GM19099 (cell line): ENCODE measurements around the gene PSMD5.

Experiments
- POLR2A ChIP-seq: IDR thresholded peaks from 3 replicates; pipeline ENCODE4 v1.6.1; 2011; ENCODE audit warnings: low read depth; ENCODE audit not compliant: insufficient read length; ENCODE audit errors: extremely low read depth

PSMD5 gene

DNA sequence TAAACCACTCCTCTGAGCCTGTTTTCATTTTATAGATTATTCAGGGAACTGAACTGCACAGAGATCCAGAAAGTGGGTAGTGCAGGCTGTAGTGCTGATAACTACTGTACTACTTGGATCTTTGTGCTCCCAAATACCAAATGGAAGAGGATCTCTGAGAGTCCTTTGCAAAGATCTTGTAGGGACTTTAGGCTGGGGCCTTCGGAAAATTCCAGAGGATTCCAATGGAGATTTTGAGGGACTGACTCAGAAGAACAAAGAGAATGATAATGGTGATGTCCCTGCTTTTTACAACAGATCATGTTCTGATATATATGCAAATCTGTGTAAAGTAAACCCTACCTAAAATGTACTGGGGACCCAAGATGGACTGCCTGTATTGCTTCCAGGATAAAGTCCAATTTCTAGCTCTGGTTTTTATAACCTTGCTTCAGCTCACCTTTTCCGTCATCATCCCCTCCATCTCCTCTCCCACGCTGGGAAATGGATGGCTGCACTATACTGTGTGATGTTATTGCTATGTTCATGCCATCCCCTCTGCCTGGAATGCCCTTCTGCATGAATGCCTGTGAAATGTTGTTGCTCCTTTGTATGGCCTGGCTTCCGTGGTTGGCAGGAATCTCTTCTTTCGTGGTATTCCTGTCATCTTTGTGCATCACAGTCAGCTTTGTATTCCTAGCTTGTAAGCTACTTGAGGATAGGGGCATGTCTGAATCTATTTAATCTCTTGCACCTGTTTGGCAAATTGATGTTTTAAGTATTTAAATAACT lies 9.7 kb upstream of the PSMD5 start:
- no peak for TF ChIP-seq POLR2A

DNA sequence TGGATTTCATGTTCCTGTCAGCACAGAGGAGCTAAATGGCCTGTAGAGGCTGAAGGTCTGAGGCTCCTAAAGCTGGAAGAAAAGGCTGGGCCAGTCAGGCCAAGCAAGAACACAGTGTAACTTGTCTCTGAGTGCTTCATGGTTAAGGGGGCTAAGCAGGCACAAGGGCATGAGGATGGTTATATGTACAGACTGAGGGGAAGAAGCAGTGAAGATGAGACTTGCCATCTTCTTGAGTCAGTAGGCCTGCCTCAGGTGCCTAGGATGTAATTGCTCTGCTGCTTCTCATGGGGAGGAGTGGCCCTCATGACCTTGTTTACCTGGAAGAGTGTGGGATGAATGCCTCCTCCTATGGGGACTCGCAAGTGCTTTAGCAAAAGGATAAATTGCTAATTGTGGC lies 8.7 kb upstream of the PSMD5 start:
- TF ChIP-seq POLR2A = no peak

DNA sequence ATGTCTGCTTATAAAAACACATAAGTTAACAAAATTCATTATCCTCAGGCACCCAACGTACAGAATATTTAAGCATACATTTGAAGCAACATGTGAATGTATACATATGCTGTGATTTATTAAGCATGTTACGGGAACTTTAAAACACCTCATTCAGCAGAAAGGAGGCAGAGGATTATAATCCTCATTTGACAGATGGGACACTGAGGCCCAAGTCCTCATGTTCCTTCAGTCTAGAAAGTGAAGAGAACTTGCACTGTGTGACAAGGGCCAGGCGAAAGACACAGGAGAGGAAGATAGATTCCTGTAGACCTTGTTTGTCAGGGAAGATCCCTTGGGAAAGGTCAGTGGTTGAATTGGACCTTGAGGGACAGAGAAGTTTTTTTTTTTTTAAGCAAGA lies 7.6 kb upstream of the PSMD5 start:
- no peak for TF ChIP-seq POLR2A

- TF ChIP-seq POLR2A = no peak
These were observed 4.2 kb upstream of the PSMD5 start for GRCh38 chr9:120846906-120847305.

GRCh38 chr9:120846251-120846889 lies 3.6 kb upstream of the PSMD5 start:
- no peak for TF ChIP-seq POLR2A

DNA sequence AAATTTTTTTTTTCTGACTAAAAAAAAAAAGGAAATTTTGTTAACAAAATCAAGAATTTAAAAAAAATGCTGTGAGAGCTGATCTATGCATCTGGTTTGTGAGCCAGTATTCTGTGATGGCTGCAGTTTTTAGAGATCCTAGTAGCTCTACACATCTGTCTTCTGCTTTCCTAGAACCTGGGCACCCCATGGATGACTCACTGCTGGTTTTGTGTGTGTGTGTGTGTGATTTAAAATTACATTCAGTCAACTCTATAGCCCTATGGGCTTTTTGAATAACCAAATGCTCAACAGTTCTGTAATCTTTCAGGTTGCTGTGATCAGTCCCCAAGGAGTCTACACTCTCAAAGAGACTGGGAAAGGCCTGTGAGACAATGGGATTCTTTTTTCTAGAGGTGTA lies 2.5 kb upstream of the PSMD5 start:
- no peak for TF ChIP-seq POLR2A

GRCh38 chr9:120841930-120842684 lies 615 bp downstream of the PSMD5 start:
- TF ChIP-seq POLR2A = no peak

- no peak for TF ChIP-seq POLR2A
These were observed 3.6 kb downstream of the PSMD5 start for GRCh38 chr9:120839146-120839545.

DNA sequence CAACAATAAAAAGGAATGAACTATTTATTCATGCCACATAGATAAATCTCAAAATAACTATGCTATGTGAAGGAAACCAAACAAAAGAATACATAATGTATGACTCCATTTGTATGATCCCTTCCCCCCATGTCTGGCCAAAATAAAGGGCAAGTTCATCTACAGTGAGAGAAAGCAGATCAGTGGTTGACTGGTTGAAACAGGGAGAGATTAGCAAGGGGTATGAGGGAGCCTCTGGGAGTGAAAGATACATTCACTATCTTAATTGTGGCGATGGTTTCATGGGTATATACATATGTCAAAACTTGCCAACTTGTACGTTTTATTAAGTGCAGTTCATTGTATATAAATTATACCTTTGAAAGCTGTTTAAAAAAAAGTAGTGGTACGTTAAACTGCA lies 4.8 kb downstream of the PSMD5 start:
- no peak for TF ChIP-seq POLR2A

DNA sequence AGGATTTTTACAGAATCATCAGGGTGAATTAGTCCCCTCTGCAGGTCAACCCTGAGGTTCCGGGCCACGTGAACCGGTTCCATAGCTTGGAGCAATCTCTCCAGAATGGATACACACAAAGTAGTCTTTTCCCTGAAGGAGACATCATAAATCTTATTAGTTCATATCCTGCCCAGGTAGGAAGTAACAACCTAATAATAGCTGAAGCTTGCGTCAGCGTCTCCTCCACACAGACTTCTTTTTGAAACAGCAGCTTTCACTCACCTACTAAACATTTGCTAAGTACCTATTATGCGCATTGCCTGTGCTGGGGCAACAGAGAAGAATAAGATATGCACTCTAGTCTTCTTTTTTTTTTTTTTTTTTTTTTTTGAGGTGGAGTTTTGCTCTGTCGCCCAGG lies 9.4 kb downstream of the PSMD5 start:
- TF ChIP-seq POLR2A = no peak

- TF ChIP-seq POLR2A = no peak
These were observed 9.9 kb downstream of the PSMD5 start for GRCh38 chr9:120832807-120833206.

GRCh38 chr9:120830865-120831264 lies 11.9 kb downstream of the PSMD5 start:
- no peak for TF ChIP-seq POLR2A

DNA sequence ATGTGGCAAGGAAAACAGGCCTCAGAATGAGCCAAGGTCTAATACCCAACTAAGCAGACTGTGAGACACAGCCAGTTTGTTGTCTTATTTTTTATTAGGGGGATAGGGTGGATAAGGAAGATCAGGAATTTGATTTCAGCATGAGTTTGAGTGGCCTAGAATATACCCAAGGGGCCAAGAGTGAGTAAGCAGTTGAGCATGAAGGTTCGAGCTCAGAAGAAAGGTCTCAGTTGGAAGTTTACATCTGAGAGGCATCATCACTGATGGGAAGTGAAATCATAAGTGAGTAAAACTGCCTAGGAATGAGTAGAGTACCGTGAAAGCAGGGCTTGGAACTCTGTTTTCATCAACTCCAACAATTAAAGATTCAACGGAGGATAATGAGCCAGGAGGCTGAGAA lies 12.6 kb downstream of the PSMD5 start:
- no peak for TF ChIP-seq POLR2A

DNA sequence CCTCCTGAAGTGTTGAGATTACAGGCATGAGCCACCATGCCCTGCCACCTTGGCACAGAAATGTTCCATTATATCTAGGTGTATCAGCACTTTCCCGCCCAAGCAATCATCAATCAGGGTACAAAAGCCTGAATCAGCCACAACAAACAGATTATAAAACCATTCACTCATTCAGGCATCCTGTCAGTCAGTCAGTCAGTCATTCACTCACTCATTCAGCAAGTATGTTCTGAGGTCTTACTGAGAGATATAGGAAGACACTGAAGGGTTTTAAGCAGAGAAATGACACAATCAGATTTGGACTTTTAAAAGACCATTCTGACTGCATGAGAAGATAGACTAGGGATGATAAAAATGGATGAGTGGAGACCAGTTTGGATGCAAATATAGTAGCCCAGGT lies 13.1 kb downstream of the PSMD5 start:
- no peak for TF ChIP-seq POLR2A

DNA sequence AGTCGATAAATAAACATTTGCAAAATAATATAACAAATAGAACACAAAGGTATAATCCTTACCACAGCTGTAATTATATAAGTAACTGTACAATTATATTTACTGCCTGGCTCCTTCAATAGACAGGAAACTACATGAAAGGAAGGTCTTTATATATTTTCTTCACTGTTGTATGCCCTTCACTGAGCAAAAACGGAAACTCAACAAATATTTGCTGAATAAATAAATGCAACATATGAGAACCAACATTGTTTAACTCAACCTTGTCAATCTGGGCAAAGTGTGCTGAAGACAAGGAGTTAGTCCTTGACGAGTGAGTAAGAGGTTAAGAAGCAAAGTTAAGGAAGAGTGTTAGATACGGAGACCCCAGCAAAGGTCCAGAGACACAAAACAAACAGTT lies 22.6 kb downstream of the PSMD5 start:
- TF ChIP-seq POLR2A = no peak

- no peak for TF ChIP-seq POLR2A
These were observed 24.1 kb downstream of the PSMD5 start for GRCh38 chr9:120818595-120818994.
